Astrocyte (in vitro differentiated cells and primary cell): ENCODE results near the gene GDPD4. TPM values are rescaled to one million over a fixed set of nuclear protein-coding genes. Genes with fewer than 3 reads are reported as not detected.

Source experiments
- DNase-seq: peaks from one replicate; pipeline ENCODE4 v3.0.0-alpha.2; 2010; ENCODE audit warnings: low read depth
- FAIRE-seq: peaks from 2 replicates; lab custom pipeline; 2011; peaks lifted over from hg19 to GRCh38; lab: Jason Lieb, UNC
- H2AFZ ChIP-seq: 2 replicates; pipeline ENCODE4 v1.6.0; 2012; ENCODE audit warnings: low read depth, low read length, inconsistent platforms
- H3K27ac ChIP-seq: 2 replicates; pipeline ENCODE4 v1.5.1; 2011; ENCODE audit warnings: low read depth, low read length, inconsistent platforms
- H3K27me3 ChIP-seq: 2 replicates; pipeline ENCODE4 v1.6.0; 2011; ENCODE audit warnings: low read length, inconsistent platforms; ENCODE audit not compliant: insufficient read depth
- H3K36me3 ChIP-seq: 2 replicates; pipeline ENCODE4 v1.5.1; 2011; ENCODE audit warnings: low read length, inconsistent platforms; ENCODE audit not compliant: insufficient read depth
- H3K4me1 ChIP-seq: 2 replicates; pipeline ENCODE4 v1.5.1; 2011; ENCODE audit warnings: low read length, inconsistent platforms; ENCODE audit not compliant: insufficient read depth
- H3K4me2 ChIP-seq: 2 replicates; pipeline ENCODE4 v1.6.0; 2012; ENCODE audit warnings: low read length, inconsistent platforms
- H3K4me3 ChIP-seq: 2 replicates; pipeline ENCODE4 v1.5.1; 2011; ENCODE audit warnings: low read depth, mild to moderate bottlenecking, low read length, inconsistent platforms; ENCODE audit not compliant: insufficient read depth
- H3K79me2 ChIP-seq: 2 replicates; pipeline ENCODE4 v1.6.0; 2012; ENCODE audit warnings: mild to moderate bottlenecking, low read length, inconsistent platforms; ENCODE audit not compliant: insufficient read depth
- H3K9ac ChIP-seq: 2 replicates; pipeline ENCODE4 v1.6.0; 2012; ENCODE audit warnings: mild to moderate bottlenecking, low read length, inconsistent platforms
- H3K9me3 ChIP-seq: 2 replicates; pipeline ENCODE4 v1.5.1; 2012; ENCODE audit warnings: low read depth, mild to moderate bottlenecking, low read length, inconsistent platforms; ENCODE audit not compliant: insufficient read depth
- H4K20me1 ChIP-seq: 2 replicates; pipeline ENCODE4 v1.6.0; 2012; ENCODE audit warnings: low read length, inconsistent platforms; ENCODE audit not compliant: insufficient read depth
- H3K27ac Mint-ChIP-seq: one replicate; pipeline ENCODE4 v1.8.0; 2021; ENCODE audit warnings: mild to moderate bottlenecking, mixed read lengths; ENCODE audit not compliant: unreplicated experiment
- H3K27me3 Mint-ChIP-seq: one replicate; pipeline ENCODE4 v1.8.0; 2021; ENCODE audit warnings: low read depth, mixed read lengths; ENCODE audit not compliant: unreplicated experiment
- H3K36me3 Mint-ChIP-seq: one replicate; pipeline ENCODE4 v1.8.0; 2021; ENCODE audit warnings: low read depth, mixed read lengths; ENCODE audit not compliant: unreplicated experiment
- H3K4me1 Mint-ChIP-seq: one replicate; pipeline ENCODE4 v1.8.0; 2021; ENCODE audit warnings: low read depth, mixed read lengths; ENCODE audit not compliant: unreplicated experiment
- H3K4me3 Mint-ChIP-seq: one replicate; pipeline ENCODE4 v1.8.0; 2021; ENCODE audit warnings: mild to moderate bottlenecking, moderate library complexity, mixed read lengths; ENCODE audit not compliant: unreplicated experiment
- H3K9me3 Mint-ChIP-seq: one replicate; pipeline ENCODE4 v1.8.0; 2021; ENCODE audit warnings: mild to moderate bottlenecking, mixed read lengths; ENCODE audit not compliant: unreplicated experiment
- EZH2 ChIP-seq: IDR thresholded peaks from 2 replicates; pipeline ENCODE4 v1.6.1; 2012; ENCODE audit warnings: mild to moderate bottlenecking, low read length, inconsistent platforms; ENCODE audit not compliant: insufficient read depth
- total RNA-seq: library from RNA; stranded (reverse); gene quantifications from 2 replicates; pipeline ENCODE4 v1.2.1, GENCODE V29; 2021
- TF ChIP-seq, protein P1 (sequence below): IDR thresholded peaks from 2 replicates; pipeline ENCODE4 v1.5.1; 2011; ENCODE audit warnings: low read depth, mild to moderate bottlenecking, inconsistent platforms, low read length, moderate library complexity; ENCODE audit not compliant: insufficient read depth

The GDPD4 gene
- total RNA-seq, 1 donor from 2014 or later: not detected

DNA sequence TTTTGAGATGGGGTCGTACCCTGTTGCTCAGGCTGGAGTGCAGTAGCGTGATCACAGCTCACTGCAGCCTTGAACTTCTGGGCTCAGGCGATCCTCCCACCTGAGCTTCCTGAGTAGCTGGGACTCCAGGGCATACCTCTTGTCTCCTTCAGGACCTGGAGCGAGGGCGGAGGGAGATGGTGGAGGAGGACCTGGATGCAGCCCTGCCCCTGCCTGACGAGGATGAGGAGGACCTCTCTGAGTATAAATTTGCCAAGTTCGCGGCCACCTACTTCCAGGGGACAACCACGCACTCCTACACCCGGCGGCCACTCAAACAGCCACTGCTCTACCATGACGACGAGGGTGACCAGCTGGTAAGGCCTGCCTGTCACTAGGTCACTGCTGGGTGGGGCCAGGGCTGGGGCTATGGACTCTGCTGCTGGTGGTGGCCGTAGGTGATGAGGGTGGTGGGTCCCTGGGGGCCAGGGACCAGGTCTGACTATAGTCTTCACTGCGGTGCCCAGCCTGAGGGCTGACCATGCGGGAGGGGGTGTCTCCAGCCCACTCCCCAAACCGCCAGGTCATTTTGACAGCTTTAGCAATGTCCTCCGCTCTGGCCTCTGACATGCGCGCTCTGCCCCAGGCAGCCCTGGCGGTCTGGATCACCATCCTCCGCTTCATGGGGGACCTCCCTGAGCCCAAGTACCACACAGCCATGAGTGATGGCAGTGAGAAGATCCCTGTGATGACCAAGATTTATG lies 119.5 kb downstream of the GDPD4 start:
- Histone ChIP-seq H3K36me3 (no peaks in the 10 kb centered on the region), H3K27me3 (no peaks in the 10 kb centered on the region), H3K9me3 (no peaks in the 10 kb centered on the region), H3K79me2 (no peaks in the 10 kb centered on the region), H3K27ac (no peak overlapping the region), H3K4me1 (no peaks in the 10 kb centered on the region), H2AFZ (no peak overlapping the region), H4K20me1 (no peaks in the 10 kb centered on the region), H3K9ac (no peak overlapping the region), H3K4me3 (no peak overlapping the region), H3K4me2 (no peak overlapping the region)
- Mint-ChIP-seq H3K9me3 (peaks cover 5% of the 10 kb centered on the region), H3K36me3 (no peaks in the 10 kb centered on the region), H3K27ac (no peak overlapping the region), H3K27me3 (peaks cover 36% of the 10 kb centered on the region), H3K4me3 (no peak overlapping the region), H3K4me1 (no peaks in the 10 kb centered on the region)
- FAIRE-seq (no peak), DNase-seq (no peak)
- TF ChIP-seq, protein P1, sequence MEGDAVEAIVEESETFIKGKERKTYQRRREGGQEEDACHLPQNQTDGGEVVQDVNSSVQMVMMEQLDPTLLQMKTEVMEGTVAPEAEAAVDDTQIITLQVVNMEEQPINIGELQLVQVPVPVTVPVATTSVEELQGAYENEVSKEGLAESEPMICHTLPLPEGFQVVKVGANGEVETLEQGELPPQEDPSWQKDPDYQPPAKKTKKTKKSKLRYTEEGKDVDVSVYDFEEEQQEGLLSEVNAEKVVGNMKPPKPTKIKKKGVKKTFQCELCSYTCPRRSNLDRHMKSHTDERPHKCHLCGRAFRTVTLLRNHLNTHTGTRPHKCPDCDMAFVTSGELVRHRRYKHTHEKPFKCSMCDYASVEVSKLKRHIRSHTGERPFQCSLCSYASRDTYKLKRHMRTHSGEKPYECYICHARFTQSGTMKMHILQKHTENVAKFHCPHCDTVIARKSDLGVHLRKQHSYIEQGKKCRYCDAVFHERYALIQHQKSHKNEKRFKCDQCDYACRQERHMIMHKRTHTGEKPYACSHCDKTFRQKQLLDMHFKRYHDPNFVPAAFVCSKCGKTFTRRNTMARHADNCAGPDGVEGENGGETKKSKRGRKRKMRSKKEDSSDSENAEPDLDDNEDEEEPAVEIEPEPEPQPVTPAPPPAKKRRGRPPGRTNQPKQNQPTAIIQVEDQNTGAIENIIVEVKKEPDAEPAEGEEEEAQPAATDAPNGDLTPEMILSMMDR: no peak
- TF ChIP-seq EZH2: no peak

DNA sequence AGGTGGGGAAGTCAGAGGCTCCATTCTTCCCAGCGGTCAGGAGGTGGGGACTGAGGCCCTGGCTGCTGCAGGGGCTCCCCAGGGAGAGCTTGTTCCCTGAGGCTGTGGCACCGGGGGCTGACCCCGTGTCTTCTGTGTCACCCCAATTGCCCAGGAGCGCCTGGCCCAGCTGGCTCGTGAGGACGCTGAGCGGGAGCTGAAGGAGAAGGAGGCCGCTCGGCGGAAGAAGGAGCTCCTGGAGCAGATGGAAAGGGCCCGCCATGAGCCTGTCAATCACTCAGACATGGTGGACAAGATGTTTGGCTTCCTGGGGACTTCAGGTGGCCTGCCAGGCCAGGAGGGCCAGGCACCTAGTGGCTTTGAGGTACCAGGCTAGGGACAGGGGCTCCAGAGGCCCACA lies 120.3 kb downstream of the GDPD4 start:
- Histone ChIP-seq H4K20me1 (no peaks in the 10 kb centered on the region), H3K4me1 (no peaks in the 10 kb centered on the region), H3K4me3 (no peak overlapping the region), H3K9ac (no peak overlapping the region), H3K27ac (no peak overlapping the region), H3K9me3 (no peaks in the 10 kb centered on the region), H3K4me2 (no peak overlapping the region), H3K36me3 (no peaks in the 10 kb centered on the region), H3K27me3 (no peaks in the 10 kb centered on the region), H2AFZ (no peak overlapping the region), H3K79me2 (no peaks in the 10 kb centered on the region)
- no peak overlapping the region for H3K4me3 Mint-ChIP-seq
- no peak for DNase-seq
- peaks cover 5% of the 10 kb centered on the region for H3K9me3 Mint-ChIP-seq
- peaks cover 1% of the 10 kb centered on the region for H3K36me3 Mint-ChIP-seq
- H3K27me3 Mint-ChIP-seq: peaks cover 36% of the 10 kb centered on the region
- no peaks in the 10 kb centered on the region for H3K4me1 Mint-ChIP-seq
- no peak overlapping the region for H3K27ac Mint-ChIP-seq
- no peak for FAIRE-seq
- no peak for TF ChIP-seq EZH2
- TF ChIP-seq, protein P1: no peak

DNA sequence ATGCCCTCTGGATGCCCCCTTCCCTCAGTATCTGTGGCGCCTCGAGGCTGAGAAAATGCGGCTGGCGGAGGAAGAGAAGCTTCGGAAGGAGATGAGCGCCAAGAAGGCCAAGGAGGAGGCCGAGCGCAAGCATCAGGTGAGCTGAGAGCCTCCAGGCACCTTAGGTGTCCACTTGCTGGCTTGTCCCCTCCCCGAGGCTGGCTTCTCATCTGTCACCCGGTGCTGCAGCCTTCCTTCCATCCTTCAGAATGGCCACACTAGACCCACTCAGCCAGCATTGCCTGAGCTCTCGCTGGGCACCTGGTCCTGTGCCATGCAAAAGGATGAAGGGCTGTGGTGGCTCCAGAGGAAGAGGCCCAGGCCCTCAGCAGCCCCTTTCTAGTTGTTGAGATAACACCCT lies 121.1 kb downstream of the GDPD4 start:
- Mint-ChIP-seq H3K27me3 (peaks cover 33% of the 10 kb centered on the region), H3K4me1 (no peaks in the 10 kb centered on the region), H3K9me3 (peaks cover 5% of the 10 kb centered on the region), H3K4me3 (no peak overlapping the region), H3K27ac (no peak overlapping the region), H3K36me3 (peaks cover 3% of the 10 kb centered on the region)
- no peak overlapping the region for H3K27ac ChIP-seq
- H2AFZ ChIP-seq: no peak overlapping the region
- no peaks in the 10 kb centered on the region for H3K79me2 ChIP-seq
- no peak overlapping the region for H3K9ac ChIP-seq
- FAIRE-seq (no peak), DNase-seq (no peak)
- TF ChIP-seq, protein P1: no peak
- no peak for TF ChIP-seq EZH2
- no peaks in the 10 kb centered on the region for H3K9me3 ChIP-seq
- no peaks in the 10 kb centered on the region for H4K20me1 ChIP-seq
- no peaks in the 10 kb centered on the region for H3K27me3 ChIP-seq
- H3K36me3 ChIP-seq: no peaks in the 10 kb centered on the region
- no peak overlapping the region for H3K4me3 ChIP-seq
- H3K4me1 ChIP-seq: no peaks in the 10 kb centered on the region
- H3K4me2 ChIP-seq: no peak overlapping the region
